K562 (cell line): ENCODE measurements around the gene PROK1. TPM values are rescaled to one million over a fixed set of nuclear protein-coding genes. Genes with fewer than 3 reads are reported as not detected.

Experiments used
- FOXA3 ChIP-seq, 2 experiments: fragments of 450-650 bp in 1 of 2; sonication (generic) in 1 of 2; formaldehyde crosslinking; IDR thresholded peaks in 1 of 2; conservative IDR thresholded peaks in 1 of 2; 2 replicates each; pipeline versions ENCODE4 v1.4.0 to v1.8.0; 2020 to 2022; ENCODE audit warnings: mild to moderate bottlenecking in 2 of 2, missing genetic modification reagents in 1 of 2
- IRF9 ChIP-seq: fragments of 450-650 bp; IDR thresholded peaks from 2 replicates; pipeline ENCODE4 v1.6.1; 2016; ENCODE audit warnings: missing biosample characterization, missing genetic modification characterization
- MEF2A ChIP-seq: IDR thresholded peaks from 2 replicates; pipeline ENCODE4 v1.6.1; 2011; ENCODE audit warnings: low read depth, mild to moderate bottlenecking, low read length, moderate library complexity; ENCODE audit not compliant: control insufficient read depth
- PHF21A ChIP-seq: fragments of 450-650 bp; IDR thresholded peaks from 2 replicates; pipeline ENCODE4 v1.6.1; 2017; ENCODE audit warnings: low read depth, borderline replicate concordance
- POLR2G ChIP-seq: fragments of 200-400 bp; formaldehyde crosslinking; IDR thresholded peaks from 2 replicates; pipeline ENCODE4 v1.6.1; 2017; ENCODE audit warnings: low read depth, mild to moderate bottlenecking, antibody characterized with exemption, low read length, moderate library complexity
- SREBF2 ChIP-seq: sonication (generic); formaldehyde crosslinking; IDR thresholded peaks from 2 replicates; pipeline ENCODE4 v1.4.0; 2020; ENCODE audit warnings: mild to moderate bottlenecking, missing genetic modification reagents
- TARDBP ChIP-seq: fragments of 450-650 bp; IDR thresholded peaks from 2 replicates; pipeline ENCODE4 v1.6.1; 2016
- THRB ChIP-seq: fragments of 450-650 bp; formaldehyde crosslinking; conservative IDR thresholded peaks from 2 replicates; pipeline ENCODE4 v1.4.0; 2022; ENCODE audit warnings: mild to moderate bottlenecking, missing genetic modification characterization
- U2AF2 ChIP-seq: fragments of 200-400 bp; formaldehyde crosslinking; optimal IDR thresholded peaks from 2 replicates; pipeline ENCODE3; 2017; ENCODE audit warnings: low read depth, mild to moderate bottlenecking, low read length
- ZC3H4 ChIP-seq: sonication (generic); formaldehyde crosslinking; IDR thresholded peaks from 2 replicates; pipeline ENCODE4 v1.9.0; 2021; ENCODE audit warnings: missing genetic modification reagents, borderline replicate concordance
- ZNF197 ChIP-seq: fragments of 200-800 bp; sonication (Bioruptor generic); IDR thresholded peaks from 2 replicates; pipeline ENCODE4 v1.6.1; 2016; ENCODE audit warnings: low read depth, missing genetic modification characterization, missing compliant biosample characterization
- ZNF311 ChIP-seq: fragments of 250-450 bp; sonication (Bioruptor Pico); IDR thresholded peaks from 2 replicates; pipeline ENCODE4 v1.4.0; 2020; ENCODE audit warnings: mild to moderate bottlenecking, moderate library complexity
- ZNF318 ChIP-seq, 2 experiments: fragments of 450-650 bp; IDR thresholded peaks; 2 replicates each; pipeline ENCODE4 v1.6.1; 2016; ENCODE audit warnings: mild to moderate bottlenecking in 2 of 2, borderline replicate concordance in 1 of 2, low read depth in 1 of 2, moderate library complexity in 1 of 2
- ZNF583 ChIP-seq: fragments of 250-450 bp; sonication (Bioruptor Pico); IDR thresholded peaks from 2 replicates; pipeline ENCODE4 v1.4.0; 2020
- polyA plus RNA-seq, 8 experiments: library from polyadenylated mRNA; depleted of rRNA in 4 of 8; stranded (reverse) in 5 of 8; unstranded in 3 of 8; fragments of >200 nt; fragmentation: Nextera tagmentation in 2 of 8; fragmentation: Illumina TruSeq in 1 of 8; extraction: Ambion mirVana in 2 of 8; extraction: Trizol in 1 of 8; gene quantifications; 2 replicates each; pipeline versions ENCODE4 v1.2.1 to v1.2.3, GENCODE V29; 2011 to 2014; ENCODE audit warnings: inconsistent platforms in 1 of 8, missing spikeins in 1 of 8
- total RNA-seq, 7 experiments: library from RNA; depleted of rRNA in 6 of 7; stranded (reverse); fragments of >200 nt in 6 of 7; fragmentation: Illumina TruSeq in 2 of 7; extraction: Trizol in 2 of 7; gene quantifications; 2 replicates each; pipeline versions ENCODE4 v1.2.1 to v1.2.3, GENCODE V29; 2011 to 2021; ENCODE audit warnings: low replicate concordance in 1 of 7

The PROK1 gene
- total and polyA plus RNA-seq, 9 of the 15 experiments (the other 6 are each of a cell fraction or from before 2014, with no cell fraction given), result 0.15 TPM; not detected in 8

GRCh38 chr1:110407260-110408210, 43.4 kb upstream of the PROK1 start, which contains the start of gene LAMTOR5 (continued):
- TF ChIP-seq ZNF318 (IDR thresholded peaks at IDR 0.05; ENCODE audit: borderline replicate concordance in 1 of 2, low read depth in 1 of 2) (0 out of 4 replicates have a peak, but pooled peaks of 1 of the 2 experiments have one; percentile 42), ZNF583 (CRISPR knock-in tag) (0 out of 2 replicates have a peak, but pooled peaks have one; percentile 24), ZC3H4 (CRISPR knock-in tag) (no peak; the same call in 1 of the 2 replicates), MEF2A (no peak), ZNF197 (no peak), TARDBP (peak; percentile 85), IRF9 (no peak), SREBF2 (CRISPR knock-in tag) (no peak), PHF21A (no peak), FOXA3 (CRISPR knock-in tag; conservative IDR thresholded peaks at IDR 0.05 in 1 of 2, IDR thresholded peaks at IDR 0.05 in 1 of 2) (peak in 1 of 2 experiments; percentile 90; a peak in 2 of 4 replicates), THRB (CRISPR knock-in tag) (peak; percentile 82), ZNF311 (CRISPR knock-in tag) (no peak), U2AF2 (no peak), POLR2G (peak; percentile 97)
